NCI-H2029 treated with DMSO at 0.1 percent for 48 hours (cell line): Measurements from ENCODE around the gene NRP1.
"Not testable (repeated sequence)": the region's sequence is repeated elsewhere in the genome, so short reads cannot be mapped to it uniquely, and the experiment has no call there.

Experiments used
- DNase-seq: peaks from one replicate; lab custom pipeline; 2025; lab: John Stamatoyannopoulos, UW

NRP1 gene

GRCh38 chr10:33321516-33321915 lies 13.0 kb downstream of the NRP1 start:
- DNase-seq, result no peak

- no peak for DNase-seq
Observed at GRCh38 chr10:33320288-33320687, 14.2 kb downstream of the NRP1 start.

GRCh38 chr10:33315891-33316290 lies 18.6 kb downstream of the NRP1 start:
- DNase-seq, result no peak

GRCh38 chr10:33314811-33315561 lies 19.5 kb downstream of the NRP1 start:
- no peak for DNase-seq

- no peak for DNase-seq
Observed at GRCh38 chr10:33311640-33312039, 22.8 kb downstream of the NRP1 start.

GRCh38 chr10:33310853-33311252 lies 23.6 kb downstream of the NRP1 start:
- DNase-seq, result no peak

GRCh38 chr10:33309406-33309805 lies 25.1 kb downstream of the NRP1 start:
- no peak for DNase-seq

- no peak for DNase-seq
Observed at GRCh38 chr10:33307835-33308234, 26.6 kb downstream of the NRP1 start.

GRCh38 chr10:33306701-33307519 lies 27.6 kb downstream of the NRP1 start:
- DNase-seq, result no peak

- DNase-seq, result no peak
Observed at GRCh38 chr10:33306126-33306525, 28.3 kb downstream of the NRP1 start.

GRCh38 chr10:33304423-33305225 lies 29.8 kb downstream of the NRP1 start:
- no peak for DNase-seq

- DNase-seq, result no peak
Observed at GRCh38 chr10:33303988-33304387, 30.5 kb downstream of the NRP1 start.

- DNase-seq, result no peak
Observed at GRCh38 chr10:33302208-33302829, 32.1 kb downstream of the NRP1 start.

GRCh38 chr10:33301097-33301789 lies 33.2 kb downstream of the NRP1 start:
- DNase-seq, result no peak

GRCh38 chr10:33300544-33300943 lies 33.9 kb downstream of the NRP1 start:
- DNase-seq, result not testable (repeated sequence)

- no peak for DNase-seq
Observed at GRCh38 chr10:33298893-33299292, 35.6 kb downstream of the NRP1 start.

- DNase-seq, result no peak
Observed at GRCh38 chr10:33298110-33298509, 36.4 kb downstream of the NRP1 start.

- no peak for DNase-seq
Observed at GRCh38 chr10:33295851-33296250, 38.6 kb downstream of the NRP1 start.

GRCh38 chr10:33293531-33294170 lies 40.8 kb downstream of the NRP1 start:
- no peak for DNase-seq

- no peak for DNase-seq
Observed at GRCh38 chr10:33293076-33293475, 41.4 kb downstream of the NRP1 start.

- DNase-seq, result no peak
Observed at GRCh38 chr10:33291053-33291592, 43.3 kb downstream of the NRP1 start.
